ENCODE measurements around the gene P3H4. TPM values are rescaled to one million over a fixed set of nuclear protein-coding genes. Genes with fewer than 3 reads are reported as not detected.
A peak's percentile ranks its signal among the peaks of the same experiment; 100 is the strongest.

P3H4 gene
- total and polyA plus RNA-seq, 11 donors, result 2.2 to 10.1 (median 5.3) TPM

DNA sequence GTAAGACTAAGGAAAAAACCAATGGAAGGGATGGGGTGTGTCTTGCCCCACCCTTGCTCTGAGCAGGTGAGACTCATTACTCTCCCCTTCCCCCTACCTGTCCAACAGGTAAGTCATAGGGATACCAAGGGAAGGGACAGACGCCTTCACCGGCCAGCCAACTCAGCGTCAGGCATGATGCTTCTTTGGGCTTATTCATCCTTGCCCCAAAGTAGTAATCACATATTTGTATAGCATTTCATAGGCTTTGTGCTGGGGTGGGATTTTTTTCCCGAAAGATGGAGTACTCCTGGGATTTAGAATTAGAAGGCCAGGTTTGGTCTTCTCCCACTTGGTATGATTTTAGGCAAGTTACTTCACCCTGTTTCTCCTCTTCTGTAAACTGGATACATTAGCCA is 24.7 kb downstream of the P3H4 start:
- Histone ChIP-seq H3K4me3 (no peak overlapping the region), H3K36me3 (no peaks in the 10 kb centered on the region), H3K27ac (peak overlapping the region in 7 of 12 donors; percentile 5 to 97 (median 42)), H3K9me3 (no peaks in the 10 kb centered on the region), H3K27me3 (no peaks in the 10 kb centered on the region), H3K4me1 (peaks cover 10 to 60% (median 37%) of the 10 kb centered on the region in 12 donors)
- TF ChIP-seq POLR2A (IDR thresholded peaks at IDR 0.05), result no peak
- TF ChIP-seq, protein P1, sequence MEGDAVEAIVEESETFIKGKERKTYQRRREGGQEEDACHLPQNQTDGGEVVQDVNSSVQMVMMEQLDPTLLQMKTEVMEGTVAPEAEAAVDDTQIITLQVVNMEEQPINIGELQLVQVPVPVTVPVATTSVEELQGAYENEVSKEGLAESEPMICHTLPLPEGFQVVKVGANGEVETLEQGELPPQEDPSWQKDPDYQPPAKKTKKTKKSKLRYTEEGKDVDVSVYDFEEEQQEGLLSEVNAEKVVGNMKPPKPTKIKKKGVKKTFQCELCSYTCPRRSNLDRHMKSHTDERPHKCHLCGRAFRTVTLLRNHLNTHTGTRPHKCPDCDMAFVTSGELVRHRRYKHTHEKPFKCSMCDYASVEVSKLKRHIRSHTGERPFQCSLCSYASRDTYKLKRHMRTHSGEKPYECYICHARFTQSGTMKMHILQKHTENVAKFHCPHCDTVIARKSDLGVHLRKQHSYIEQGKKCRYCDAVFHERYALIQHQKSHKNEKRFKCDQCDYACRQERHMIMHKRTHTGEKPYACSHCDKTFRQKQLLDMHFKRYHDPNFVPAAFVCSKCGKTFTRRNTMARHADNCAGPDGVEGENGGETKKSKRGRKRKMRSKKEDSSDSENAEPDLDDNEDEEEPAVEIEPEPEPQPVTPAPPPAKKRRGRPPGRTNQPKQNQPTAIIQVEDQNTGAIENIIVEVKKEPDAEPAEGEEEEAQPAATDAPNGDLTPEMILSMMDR (IDR thresholded peaks at IDR 0.05), result no peak
- WGBS, 4 donors, result 36 to 44% (median 37%) methylated on average over 4 of the region's 4 CpGs
- no peak for DNase-seq
- intact Hi-C loops (cut with DNase I), result no loop called here
- ATAC-seq, result no peak

DNA sequence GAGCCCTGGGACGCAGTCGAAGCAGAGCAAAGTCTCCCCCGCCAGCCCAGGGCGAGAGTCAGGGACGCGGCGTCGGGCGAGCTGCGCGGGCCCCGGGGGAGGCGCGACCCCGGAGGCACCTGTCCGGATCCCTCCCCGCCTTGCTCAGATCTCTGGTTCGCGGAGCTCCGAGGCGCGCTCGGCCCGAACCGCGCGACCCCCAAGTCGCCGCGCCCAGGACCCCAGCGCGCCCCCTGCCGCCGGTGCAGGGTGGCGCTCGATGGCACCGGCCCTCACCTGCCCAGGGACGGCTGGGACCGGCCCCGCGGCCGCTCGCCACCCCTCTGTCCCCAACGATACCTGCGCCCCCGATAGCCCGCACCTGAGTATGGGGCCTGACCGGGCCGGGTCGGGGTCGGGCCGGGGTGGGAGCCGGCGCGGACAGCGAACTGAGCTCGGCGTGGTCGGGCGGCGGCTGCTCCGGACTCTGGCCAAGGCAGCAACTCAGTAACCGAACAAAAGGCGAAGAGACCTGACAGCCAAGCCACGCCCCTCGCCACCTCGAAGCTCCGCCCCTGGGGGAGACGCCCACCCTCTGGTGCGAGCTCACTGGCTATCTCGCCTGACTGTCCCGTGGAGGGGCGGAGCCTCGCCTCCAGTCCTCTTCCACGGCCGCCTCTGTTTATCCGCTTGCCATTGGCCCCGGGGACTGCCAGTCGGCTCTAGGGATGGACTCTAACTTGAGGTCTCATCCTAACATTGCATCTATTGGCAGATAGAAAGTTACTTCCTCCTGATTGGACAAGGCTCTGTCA is 25.3 kb downstream of the P3H4 start, which contains the start of gene JUP:
Gene JUP, minus strand, starts transcription at position 485 of the 794 bp plus-strand sequence. CDS start 14,857 bp downstream, outside the sequence.
- intact Hi-C loops (cut with DNase I), result no loop called here
- peak within 1 kb of the TSS; percentile 75 to 99 (median 88) for H3K4me3 ChIP-seq
- peaks cover 13 to 60% (median 41%) of the 10 kb centered on the region in 12 donors for H3K4me1 ChIP-seq
- TF ChIP-seq POLR2A (IDR thresholded peaks at IDR 0.05), result peak; percentile 98 to 100
- TF ChIP-seq, protein P1 (IDR thresholded peaks at IDR 0.05), result peak; percentile 29 to 84 (median 74)
- DNase-seq (peak; percentile 99 to 100 (median 99)), ATAC-seq (peak; percentile 91 to 94 (median 92))
- 1% methylated on average over 30 to 79 of the region's 79 CpGs for WGBS, 4 donors
- no peaks in the 10 kb centered on the region for H3K27me3 ChIP-seq
- peak within 1 kb of the TSS; percentile 86 to 98 (median 96) for H3K27ac ChIP-seq
- no peaks in the 10 kb centered on the region for H3K36me3 ChIP-seq
- no peaks in the 10 kb centered on the region for H3K9me3 ChIP-seq

DNA sequence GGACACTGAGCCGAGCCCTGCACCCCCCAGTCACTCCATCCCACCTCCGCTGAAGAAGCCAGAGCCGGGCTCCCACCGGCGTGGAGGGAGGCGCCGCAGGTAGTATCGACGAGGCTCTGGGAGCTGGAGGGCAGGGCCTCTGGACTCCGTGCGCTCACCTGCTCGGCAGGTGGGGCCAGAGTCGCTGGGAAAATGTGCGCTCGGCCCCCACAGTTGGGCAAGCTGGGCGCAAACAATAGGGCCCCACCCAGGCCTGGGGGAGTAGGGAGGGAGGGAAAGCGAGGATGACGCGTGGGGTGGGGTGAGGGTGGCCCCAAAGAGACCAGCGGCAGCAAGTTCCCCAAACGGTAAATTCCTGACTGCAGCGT is 25.9 kb downstream of the P3H4 start:
- peak overlapping the region; percentile 75 to 99 (median 88) for H3K4me3 ChIP-seq
- no peaks in the 10 kb centered on the region for H3K27me3 ChIP-seq
- intact Hi-C loops (cut with DNase I), result no loop called here
- TF ChIP-seq, protein P1 (IDR thresholded peaks at IDR 0.05), result no peak
- no peak for TF ChIP-seq POLR2A (IDR thresholded peaks at IDR 0.05)
- H3K36me3 ChIP-seq, result no peaks in the 10 kb centered on the region
- ATAC-seq (peak in 3 of 4 donors; percentile 0 to 7 (median 0)), DNase-seq (peak in 2 of 5 donors; percentile 62 to 64)
- WGBS, 4 donors, result 0 to 2% (median 1%) methylated on average over 17 to 22 of the region's 22 CpGs
- H3K4me1 ChIP-seq, result peaks cover 14 to 65% (median 44%) of the 10 kb centered on the region in 12 donors
- peak overlapping the region; percentile 86 to 98 (median 96) for H3K27ac ChIP-seq
- no peaks in the 10 kb centered on the region for H3K9me3 ChIP-seq

DNA sequence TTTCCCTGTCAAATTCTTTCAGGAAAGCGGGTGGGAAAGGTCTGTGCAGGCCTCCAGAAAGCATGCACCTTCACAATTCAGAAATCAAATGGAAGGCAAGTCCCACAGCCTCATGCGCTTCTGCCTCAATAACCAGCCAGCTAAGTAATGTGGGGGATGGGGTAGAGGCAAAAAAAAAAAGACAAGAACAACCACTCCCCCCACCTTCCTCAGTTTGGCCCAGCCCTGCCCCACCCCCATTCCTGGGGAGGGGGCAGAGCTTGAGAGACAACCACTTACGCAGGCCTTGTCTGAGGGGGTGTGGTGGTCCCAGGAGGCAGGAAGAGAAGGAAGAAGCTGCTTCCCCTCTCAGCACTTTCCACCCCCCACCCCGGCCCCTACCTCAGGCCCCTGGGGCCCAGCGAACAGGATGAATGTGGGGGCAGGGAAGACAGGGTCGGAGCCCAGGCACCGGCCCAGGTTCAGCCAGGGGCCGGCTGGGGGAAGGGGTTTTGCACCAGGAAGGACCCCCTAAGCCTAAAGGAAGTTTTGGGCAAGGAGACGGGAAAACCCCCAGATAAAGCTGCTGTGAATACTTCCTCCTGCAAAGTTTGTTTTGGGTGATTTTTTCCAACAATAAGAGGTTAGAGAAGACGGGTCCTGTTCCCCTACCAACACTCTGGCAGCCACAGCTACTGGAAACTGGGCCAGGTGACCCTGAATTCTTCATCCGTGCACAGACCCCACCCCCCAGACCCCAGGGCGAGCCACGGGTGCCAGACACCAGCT is 26.5 kb downstream of the P3H4 start:
- WGBS, 4 donors, result 3 to 12% (median 7%) methylated on average over 10 to 13 of the region's 13 CpGs
- Histone ChIP-seq H3K27me3 (no peaks in the 10 kb centered on the region), H3K36me3 (no peaks in the 10 kb centered on the region), H3K9me3 (no peaks in the 10 kb centered on the region), H3K4me3 (peak overlapping the region; percentile 75 to 99 (median 88)), H3K4me1 (peaks cover 15 to 71% (median 49%) of the 10 kb centered on the region in 12 donors), H3K27ac (peak overlapping the region; percentile 86 to 98 (median 96))
- peak in 3 of 5 donors; percentile 56 to 73 (median 62) for DNase-seq
- TF ChIP-seq, protein P1 (IDR thresholded peaks at IDR 0.05), result no peak
- no peak for TF ChIP-seq POLR2A (IDR thresholded peaks at IDR 0.05)
- intact Hi-C loops (cut with DNase I), result no loop called here
- peak in 1 of 4 donors; percentile 24 for ATAC-seq
